Fibroblast of skin of right quadriceps (primary cell): ENCODE data around the gene SLC38A11.
"Not testable (repeated sequence)": the region's sequence is repeated elsewhere in the genome, so short reads cannot be mapped to it uniquely, and the experiment has no call there.

Source experiments
- DNase-seq: peaks from one replicate; pipeline ENCODE4 v3.0.0-alpha.2; 2013

Gene SLC38A11

DNA sequence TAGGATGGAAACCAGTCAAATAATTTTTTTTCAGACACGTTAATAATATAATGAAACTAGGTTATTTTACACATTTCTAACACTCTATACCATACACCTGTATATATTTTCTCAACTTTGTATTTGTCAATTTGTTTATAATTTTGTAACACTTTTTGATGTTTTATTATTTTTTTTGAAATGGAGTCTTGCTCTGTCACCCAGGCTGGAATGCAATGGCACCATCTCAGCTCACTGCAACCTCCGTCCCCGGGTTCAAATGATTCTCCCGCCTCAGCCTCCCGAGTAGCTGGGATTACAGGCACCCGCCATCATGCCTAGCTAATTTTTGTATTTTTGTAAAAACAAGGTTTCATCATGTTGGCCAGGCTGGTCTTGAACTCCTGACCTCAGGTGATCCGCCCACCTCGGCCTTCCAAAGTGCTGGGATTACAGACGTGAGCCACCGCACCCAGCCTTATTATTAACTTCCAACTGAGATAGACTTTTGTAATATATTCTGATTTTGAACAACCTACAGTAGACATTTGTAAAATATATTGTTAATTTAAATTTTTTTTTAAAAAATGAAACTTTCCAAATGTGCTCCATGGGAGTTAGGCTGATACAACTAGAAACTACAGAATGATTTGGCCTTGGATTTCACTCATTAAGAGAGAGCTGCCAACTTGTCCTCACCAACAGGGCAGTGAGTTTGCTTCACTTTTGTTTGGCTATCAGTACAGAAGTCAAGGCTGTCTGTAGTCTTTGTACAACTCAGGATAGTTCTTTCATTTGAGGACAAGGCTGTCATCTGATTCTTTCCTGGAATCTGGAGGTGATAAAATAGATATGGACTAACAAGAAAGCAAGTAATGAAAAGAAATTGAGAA, 79.8 kb downstream of the SLC38A11 start:
- DNase-seq: no peak

DNA sequence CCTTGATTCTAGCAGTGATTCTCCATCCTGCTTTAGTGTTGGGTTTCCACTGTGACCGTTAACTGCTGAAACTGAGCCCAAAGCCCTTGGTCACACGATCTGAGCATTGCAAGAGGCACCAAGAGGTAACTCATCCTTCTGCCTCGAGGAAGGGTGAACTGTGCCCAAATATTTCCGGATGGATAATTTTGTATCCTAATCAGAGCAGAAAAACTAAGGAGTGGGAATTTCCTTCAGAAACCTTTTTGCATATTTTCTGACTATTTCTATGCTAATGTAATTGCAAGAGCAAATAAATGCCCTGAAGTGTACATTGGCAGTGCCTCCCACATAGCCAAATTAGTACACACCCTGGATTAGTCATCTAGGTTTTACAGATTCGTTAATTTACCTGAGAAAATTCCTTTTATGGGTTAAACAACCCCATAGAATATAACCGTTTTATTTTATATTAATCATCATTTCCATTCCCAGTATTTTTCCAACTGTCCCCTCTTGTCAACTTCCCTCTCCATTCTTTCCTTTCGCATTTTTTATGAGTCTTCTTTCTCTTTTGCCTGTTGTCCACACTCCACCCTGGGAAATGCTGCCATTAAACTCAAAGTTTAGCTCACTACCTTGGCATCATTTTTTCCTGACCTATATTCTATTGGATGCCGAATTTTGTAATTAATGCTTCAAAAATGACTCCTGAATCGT, 82.0 kb downstream of the SLC38A11 start:
- DNase-seq: no peak

DNA sequence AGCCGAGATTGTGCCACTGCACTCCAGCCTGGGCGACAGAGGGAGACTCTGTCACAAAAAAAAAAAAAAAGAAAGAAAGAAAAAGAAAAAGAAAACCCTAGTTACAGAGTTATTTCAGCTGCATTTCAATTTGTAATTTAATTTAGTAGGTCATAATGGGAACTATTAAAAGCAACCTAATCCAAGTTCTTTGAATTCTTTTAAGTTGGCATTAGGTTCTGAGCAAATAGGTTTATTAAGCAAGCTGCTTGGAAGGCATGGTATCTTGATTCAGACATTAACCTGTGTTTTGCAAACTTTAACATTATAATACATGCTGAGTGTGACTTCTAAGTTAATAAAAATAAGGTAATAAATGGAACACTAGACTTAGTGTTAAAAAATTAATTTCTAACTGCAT, 83.9 kb downstream of the SLC38A11 start:
- no peak for DNase-seq

DNA sequence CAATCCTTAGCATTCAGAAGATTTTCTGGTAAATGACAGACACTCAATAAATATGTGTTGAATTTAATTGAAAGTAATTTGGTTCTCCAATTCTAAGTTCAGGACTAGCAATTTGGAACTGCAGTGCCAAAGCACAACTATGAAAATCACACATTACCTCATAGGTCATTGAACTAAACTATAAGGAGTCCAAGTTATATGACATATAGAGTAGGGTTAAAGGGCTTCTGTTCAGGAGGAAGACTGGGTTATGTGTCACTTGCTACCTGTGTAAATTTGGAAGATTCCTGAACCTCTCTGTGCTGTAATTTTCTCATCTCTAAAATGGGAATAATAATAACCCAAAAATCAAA, 85.9 kb downstream of the SLC38A11 start:
- DNase-seq: no peak

DNA sequence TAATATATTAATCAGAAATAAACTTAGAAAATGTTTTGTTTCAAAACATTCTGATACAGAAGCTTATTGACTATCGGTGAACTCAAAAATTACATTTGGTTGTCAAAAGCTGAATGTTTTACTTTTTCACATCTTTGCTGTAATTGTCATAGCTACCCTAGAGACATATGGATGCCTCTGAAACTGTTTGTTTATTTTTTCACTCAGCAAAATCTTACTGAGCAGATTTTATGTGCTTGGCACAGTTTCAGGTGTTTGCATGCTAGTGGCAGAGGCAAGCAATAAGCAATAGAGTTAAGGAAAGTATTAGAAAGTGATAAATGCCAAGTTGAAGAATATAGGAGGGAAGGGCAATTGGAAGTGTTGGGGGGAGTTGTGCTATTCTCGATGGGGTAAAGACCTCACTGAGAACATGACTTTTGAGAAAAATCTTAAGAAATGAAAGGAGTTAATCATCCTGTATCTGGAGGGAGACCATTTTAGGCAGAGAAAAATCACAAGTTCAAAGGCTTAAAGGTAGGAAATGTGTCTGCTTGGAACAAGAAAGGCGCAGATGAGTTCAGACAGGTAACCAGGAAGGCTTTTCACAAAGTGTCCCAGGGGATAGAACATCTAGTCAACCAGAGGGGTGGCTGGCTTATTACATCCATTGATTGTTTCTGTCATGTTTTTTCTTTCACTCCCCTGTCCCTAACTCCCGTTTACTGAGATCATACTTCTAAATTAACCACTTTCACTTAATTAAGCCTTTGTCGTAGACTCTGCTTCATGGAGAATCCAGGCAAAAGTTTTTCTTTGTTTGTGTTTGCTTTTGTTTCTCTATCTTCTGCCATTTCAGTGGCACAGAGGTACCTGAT, 86.5 kb downstream of the SLC38A11 start:
- DNase-seq: peak; percentile 54

DNA sequence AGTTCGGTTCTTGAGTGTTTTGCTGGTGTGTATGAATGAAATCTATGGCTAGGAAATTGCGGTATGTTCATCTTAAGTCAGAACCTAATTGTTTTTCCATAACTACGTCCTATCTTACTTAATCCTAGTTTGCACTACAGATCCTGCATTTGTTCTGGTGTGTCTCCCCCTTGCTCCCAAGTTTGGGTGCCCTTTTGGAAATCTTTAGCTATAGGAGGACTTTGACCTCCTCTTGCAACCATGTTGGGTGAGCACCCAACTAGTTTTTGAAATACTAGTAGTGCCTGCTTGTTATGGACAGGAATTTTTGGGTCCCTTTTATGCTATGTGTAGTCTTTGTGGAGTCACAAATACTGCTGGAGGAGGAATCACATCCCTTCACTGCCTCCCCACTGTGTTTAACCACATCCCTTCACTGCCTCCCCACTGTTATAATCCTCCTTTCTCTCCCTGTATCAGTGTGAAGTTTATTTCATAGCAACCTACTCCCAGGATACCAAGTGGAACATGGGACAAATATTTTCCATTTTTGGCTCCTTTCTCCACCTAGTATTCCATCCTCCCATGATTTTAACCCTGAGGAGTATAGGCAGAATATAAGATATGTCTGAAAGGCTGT, 87.4 kb downstream of the SLC38A11 start:
- DNase-seq: peak; percentile 3

DNA sequence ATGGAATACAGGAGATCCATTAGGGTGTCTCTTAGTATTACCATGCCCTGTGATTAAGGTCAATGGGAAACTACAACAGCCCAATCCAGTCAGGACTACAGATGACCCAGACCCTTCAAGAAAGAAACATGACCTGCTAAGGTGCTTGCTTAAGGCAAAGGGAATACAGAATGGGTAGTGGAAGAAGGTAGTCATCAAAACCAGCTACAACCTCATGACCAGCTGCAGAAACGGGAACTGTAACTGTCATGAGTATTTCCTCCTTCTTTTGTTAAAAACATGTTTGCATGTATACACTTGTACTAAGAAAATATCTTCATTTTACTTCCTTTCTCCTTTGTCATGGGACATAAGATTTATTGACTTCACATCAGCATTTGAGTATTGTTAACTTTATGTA, 88.9 kb downstream of the SLC38A11 start:
- DNase-seq: not testable (repeated sequence)

DNA sequence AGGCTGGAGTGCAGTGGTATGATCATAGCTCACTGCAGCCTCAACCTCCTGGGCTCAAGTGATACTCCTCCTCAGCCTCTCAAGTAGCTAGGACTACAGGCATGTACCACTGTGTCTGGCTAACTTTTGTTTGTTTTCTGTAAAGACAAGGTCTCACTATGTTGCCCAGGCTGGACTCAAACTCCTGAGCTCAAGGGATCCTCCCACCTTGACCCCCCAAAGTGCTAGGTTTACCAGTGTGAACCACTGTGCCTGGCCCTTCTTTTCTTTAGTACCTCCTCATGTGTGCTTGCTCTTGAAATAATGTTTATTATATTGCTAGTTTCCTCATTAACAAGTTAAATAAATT, 94.7 kb downstream of the SLC38A11 start:
- DNase-seq: no peak

DNA sequence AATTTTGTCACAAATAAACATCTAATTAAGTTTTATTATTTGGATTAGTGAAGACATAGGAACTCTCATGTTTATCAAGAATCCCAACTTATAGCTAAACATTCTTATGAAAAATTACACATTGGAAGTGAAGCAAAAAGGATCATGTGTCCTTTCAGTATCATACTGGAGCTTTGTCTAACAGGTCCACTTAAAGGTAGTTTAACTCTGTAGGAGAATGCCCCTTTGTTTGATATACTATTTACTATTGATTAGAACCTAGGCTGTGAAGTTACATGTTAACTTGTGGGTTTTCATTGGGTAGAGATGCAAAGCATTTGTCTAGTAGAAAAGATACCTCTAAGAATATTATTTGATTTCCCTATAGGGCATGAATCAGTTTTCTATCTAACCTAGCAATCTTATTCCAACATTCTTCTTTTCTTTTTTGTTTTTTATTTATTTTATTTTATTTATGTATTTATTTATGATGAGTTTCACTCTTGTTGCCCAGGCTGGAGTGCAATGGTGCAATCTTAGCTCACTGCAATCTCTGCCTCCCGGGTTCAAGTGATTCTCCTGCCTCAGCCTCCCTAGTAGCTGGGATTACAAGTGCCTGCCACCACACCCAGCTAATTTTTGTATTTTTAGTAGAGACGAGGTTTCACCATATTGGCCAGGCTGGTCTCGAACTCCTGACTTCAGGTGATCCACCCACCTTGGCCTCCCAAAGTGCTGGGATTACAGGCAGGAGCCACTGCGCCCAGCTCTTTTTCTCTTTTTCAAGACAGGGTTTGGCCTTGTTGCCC, 95.2 kb downstream of the SLC38A11 start:
- not testable (repeated sequence) for DNase-seq

DNA sequence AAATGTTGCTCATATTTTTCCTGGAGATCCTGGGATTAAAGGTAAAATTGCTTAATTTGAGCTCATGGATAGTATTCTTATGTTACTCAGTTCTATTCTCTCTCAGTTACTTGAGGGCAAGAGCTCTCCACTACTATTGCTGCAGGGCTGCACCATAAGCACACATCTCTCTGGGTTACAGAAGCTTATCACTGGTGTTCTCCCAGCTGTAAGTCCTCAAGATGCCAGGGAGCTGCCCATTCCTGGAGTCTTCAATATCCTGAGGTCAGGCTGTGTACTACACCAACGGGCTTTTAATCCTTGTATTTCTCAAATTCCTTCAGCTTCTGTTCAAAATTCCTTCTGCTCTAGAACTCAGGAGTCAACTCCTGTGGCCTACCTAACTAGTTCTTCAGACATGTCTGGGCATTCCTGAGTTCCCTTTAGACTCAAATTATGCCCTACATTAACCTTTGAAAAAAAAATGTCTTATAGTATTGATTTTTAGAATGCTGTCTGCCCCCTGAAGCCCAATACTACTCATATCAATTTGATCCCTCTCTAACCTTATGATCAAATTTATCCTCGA, 96.0 kb downstream of the SLC38A11 start:
- no peak for DNase-seq

DNA sequence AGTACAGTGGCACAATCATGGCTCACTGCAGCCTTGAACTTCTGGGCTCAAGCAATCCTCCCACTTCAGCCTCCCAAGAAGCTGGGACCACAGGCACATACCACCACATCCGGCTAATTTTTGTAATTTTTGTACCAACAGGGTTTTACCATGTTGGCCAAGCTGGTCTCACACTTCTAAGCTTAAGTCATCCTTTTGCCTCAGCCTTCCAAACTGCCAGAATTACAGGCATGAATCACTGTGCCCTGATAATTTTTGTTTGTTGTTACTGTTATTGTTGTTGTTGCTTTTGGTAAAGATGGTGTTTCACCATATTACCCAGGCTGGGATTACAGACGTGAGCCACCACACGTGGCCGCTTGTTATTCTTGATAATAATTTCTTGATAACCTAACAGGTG, 103.2 kb downstream of the SLC38A11 start:
- DNase-seq: no peak

DNA sequence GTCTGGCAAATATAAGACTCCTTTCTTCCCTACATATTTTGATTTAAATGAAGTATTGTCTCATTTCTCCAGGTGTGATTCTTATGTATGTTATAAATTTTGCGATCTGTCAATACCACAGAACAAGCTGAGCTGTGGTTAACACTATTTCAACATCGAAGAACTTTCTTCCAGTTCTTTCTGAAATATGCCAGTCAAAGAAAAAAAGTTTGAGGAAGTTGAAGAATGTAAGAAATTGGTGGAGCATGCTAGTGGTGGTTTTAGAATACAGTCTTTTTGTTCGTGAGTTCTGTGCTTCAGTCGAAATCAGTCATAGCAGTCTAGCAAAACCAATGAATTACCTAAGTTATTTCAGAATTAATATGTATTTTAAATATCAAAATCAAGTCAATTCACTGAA, 105.1 kb downstream of the SLC38A11 start:
- DNase-seq: no peak

DNA sequence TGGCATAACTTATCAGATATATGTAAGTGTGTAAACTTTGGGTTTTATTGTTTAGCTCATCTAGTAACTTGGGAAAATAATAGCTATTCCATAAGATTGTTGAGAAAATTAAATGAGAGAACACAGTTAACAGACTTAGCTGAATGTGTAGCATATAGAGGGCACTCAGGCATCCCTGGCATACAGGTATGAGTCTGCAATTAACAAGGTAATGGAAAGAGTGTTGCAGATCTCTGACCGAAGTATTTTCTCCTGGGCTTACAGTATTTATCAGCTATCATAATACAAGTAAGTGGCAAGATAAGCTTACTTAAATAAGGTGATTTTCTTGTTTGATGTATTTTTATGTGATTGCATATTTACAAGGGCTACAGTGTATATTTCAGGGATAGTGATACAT, 105.8 kb downstream of the SLC38A11 start:
- DNase-seq: no peak

DNA sequence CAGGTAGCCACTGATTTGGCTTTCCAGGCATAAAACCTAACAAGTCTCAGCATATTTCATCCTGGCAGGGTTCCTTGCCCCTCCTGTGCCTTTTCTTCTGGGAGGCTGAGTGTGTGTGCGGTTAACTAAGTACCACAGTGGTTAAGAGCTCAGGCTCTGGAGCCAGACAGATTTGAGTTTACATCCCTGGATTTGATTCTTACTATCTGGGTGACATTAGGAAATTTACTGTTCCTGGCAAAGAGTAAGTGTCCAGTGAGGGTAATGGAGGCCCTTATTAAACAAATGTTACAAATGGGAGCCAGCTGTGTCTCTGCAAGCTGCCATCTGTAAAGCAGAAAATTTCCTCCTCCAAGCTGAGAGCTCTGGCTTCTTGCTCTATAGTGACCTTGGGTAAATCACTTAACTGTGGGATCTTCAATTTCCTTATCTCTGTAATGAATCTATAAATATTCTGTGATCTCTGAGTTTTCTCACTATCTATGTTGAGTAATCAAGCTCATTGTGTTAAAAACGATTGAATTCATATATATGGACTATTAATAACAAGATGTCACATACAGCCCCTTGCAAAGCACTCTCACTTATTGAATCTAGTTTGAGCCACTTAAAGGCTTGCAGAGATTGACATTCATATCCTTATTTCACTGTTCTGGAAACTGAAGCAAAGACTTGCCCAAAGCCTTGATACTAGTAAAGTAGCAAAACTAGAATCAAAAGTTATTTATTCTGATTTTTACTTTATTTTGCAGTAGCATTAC, 107.2 kb downstream of the SLC38A11 start:
- peak; percentile 19 for DNase-seq

DNA sequence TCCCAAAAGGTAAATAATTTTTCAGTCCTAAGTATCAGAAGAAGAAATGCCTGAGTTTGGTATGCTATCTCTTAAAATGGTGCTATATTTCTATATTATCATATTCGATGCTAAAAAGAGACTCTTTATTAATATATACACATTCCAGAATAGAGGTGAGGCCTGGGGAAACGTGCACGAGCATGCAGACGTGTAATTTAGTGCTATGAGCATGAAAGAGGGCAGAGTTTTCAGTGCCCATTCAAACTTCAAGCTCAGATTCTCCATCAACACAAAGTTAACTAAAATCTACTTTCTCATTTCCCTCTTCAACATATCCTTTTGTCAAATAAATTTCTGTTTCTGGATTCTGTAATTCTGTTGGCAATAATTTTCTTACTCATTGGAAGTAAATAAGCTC, 108.0 kb downstream of the SLC38A11 start:
- DNase-seq: no peak

DNA sequence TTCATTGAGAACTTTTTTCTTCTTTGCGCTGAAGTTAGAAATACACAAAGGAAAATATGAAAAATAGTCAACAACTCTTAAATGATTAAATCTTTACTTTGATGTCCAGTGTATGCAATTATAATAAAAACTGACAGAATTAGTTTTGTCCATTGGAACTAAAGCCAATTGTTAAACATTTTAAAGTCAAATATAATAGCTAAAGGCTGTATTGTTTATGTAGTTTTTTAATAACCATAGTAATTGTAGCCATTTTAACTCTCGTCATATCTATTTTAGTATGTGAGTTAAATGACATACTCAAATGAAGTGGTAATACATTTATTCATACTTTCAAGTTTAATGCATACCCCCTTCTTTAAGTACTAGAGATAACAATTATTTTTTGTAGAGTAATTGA, 109.0 kb downstream of the SLC38A11 start:
- DNase-seq: no peak
